Measurements from ENCODE around the gene ZNF497.

ZNF497 gene

DNA sequence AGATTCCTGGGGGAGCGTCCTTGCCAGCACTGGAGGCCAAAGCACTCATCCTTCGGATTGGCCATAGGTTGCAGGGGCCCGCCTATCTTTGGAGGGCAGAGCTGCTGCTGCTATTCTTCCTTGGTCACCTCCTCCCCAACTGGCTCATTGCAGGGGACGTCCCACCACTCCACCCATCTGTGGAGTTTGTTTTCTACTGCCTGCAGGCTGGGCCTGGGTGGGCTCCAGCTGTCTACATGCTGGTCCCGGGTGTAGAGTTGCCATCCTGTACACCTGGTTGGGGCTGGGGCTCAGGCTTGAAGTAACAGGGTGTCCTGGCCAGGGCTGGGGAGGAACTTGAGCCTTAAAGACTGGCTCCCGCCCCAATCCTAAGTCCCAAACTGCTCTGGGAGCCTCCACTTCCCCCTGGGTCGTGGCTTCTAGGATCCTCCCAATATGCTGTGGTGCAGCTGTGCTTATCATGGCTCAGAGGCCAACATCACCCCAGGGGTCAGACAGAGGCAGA, 35.0 kb upstream of the ZNF497 start (continued):
- TF ChIP-seq, protein P1, sequence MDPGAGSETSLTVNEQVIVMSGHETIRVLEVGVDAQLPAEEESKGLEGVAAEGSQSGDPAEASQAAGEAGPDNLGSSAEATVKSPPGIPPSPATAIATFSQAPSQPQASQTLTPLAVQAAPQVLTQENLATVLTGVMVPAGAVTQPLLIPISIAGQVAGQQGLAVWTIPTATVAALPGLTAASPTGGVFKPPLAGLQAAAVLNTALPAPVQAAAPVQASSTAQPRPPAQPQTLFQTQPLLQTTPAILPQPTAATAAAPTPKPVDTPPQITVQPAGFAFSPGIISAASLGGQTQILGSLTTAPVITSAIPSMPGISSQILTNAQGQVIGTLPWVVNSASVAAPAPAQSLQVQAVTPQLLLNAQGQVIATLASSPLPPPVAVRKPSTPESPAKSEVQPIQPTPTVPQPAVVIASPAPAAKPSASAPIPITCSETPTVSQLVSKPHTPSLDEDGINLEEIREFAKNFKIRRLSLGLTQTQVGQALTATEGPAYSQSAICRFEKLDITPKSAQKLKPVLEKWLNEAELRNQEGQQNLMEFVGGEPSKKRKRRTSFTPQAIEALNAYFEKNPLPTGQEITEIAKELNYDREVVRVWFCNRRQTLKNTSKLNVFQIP (CRISPR knock-in tag; IDR thresholded peaks at IDR 0.05; ENCODE audit: borderline replicate concordance, low read depth): no peak

DNA sequence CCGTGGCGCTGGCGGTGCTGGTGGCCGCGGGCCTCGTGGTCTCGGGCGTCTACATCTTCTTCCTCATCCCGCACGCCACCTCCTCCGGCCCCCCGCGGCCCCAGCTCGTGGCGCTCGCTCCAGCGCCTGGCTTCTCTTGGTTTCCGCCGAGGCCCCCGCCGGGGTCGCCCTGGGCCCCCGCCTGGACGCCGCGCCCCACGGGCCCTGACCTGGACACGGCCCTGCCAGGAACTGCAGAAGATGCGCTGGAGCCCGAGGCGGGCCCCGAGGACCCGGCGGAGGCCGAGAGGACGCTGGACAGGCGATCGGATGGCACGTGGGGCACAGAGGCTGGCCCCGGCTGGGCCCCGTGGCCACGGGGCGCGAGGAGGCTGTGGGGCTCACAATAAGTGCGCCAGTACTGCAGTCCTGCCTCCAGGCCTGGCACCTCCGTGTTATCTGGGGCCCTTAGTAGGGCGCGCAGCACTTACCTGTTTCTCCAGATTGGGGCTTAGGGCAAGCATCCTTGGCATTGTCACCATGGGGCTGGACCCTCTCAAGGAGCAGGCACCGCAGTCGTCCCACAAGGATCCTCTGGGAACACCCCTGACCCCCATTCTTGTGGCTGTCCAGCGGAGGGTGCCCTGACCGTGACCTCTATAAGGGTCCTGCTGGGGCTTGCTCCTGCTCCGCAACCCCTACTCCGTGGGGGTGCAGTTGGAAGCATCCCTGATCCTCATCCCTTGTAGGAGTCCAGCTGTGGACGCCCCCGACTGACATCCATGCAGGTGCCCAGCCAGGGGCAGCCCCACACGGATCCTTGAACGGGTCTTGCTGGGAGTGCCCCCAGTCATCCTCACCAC, 34.4 kb upstream of the ZNF497 start:
- no peak for TF ChIP-seq TCF4 (CRISPR knock-in tag; IDR thresholded peaks at IDR 0.05; ENCODE audit: borderline replicate concordance)
- no peak for TF ChIP-seq ZC3H10 (CRISPR knock-in tag; IDR thresholded peaks at IDR 0.05)
- no peak for TF ChIP-seq TOX (CRISPR knock-in tag; IDR thresholded peaks at IDR 0.05; ENCODE audit: borderline replicate concordance)
- TF ChIP-seq ZNF8 (CRISPR knock-in tag; IDR thresholded peaks at IDR 0.05): no peak
- no peak for TF ChIP-seq ZNF565 (CRISPR knock-in tag; conservative IDR thresholded peaks at IDR 0.05; ENCODE audit: low read depth)
- no peak for TF ChIP-seq SNAI2 (CRISPR knock-in tag; IDR thresholded peaks at IDR 0.05)
- TF ChIP-seq, protein P2, sequence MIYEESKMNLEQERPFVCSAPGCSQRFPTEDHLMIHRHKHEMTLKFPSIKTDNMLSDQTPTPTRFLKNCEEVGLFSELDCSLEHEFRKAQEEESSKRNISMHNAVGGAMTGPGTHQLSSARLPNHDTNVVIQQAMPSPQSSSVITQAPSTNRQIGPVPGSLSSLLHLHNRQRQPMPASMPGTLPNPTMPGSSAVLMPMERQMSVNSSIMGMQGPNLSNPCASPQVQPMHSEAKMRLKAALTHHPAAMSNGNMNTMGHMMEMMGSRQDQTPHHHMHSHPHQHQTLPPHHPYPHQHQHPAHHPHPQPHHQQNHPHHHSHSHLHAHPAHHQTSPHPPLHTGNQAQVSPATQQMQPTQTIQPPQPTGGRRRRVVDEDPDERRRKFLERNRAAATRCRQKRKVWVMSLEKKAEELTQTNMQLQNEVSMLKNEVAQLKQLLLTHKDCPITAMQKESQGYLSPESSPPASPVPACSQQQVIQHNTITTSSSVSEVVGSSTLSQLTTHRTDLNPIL (CRISPR knock-in tag; IDR thresholded peaks at IDR 0.05; ENCODE audit: low read depth): no peak
- no peak for TF ChIP-seq ZFP30 (CRISPR knock-in tag; IDR thresholded peaks at IDR 0.05)
- TF ChIP-seq, protein P3, sequence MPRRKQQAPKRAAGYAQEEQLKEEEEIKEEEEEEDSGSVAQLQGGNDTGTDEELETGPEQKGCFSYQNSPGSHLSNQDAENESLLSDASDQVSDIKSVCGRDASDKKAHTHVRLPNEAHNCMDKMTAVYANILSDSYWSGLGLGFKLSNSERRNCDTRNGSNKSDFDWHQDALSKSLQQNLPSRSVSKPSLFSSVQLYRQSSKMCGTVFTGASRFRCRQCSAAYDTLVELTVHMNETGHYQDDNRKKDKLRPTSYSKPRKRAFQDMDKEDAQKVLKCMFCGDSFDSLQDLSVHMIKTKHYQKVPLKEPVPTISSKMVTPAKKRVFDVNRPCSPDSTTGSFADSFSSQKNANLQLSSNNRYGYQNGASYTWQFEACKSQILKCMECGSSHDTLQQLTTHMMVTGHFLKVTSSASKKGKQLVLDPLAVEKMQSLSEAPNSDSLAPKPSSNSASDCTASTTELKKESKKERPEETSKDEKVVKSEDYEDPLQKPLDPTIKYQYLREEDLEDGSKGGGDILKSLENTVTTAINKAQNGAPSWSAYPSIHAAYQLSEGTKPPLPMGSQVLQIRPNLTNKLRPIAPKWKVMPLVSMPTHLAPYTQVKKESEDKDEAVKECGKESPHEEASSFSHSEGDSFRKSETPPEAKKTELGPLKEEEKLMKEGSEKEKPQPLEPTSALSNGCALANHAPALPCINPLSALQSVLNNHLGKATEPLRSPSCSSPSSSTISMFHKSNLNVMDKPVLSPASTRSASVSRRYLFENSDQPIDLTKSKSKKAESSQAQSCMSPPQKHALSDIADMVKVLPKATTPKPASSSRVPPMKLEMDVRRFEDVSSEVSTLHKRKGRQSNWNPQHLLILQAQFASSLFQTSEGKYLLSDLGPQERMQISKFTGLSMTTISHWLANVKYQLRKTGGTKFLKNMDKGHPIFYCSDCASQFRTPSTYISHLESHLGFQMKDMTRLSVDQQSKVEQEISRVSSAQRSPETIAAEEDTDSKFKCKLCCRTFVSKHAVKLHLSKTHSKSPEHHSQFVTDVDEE (CRISPR knock-in tag; IDR thresholded peaks at IDR 0.05): no peak
- TF ChIP-seq, protein P1 (CRISPR knock-in tag; IDR thresholded peaks at IDR 0.05; ENCODE audit: borderline replicate concordance, low read depth): no peak
- TF ChIP-seq PPARA (CRISPR knock-in tag; IDR thresholded peaks at IDR 0.05; ENCODE audit: borderline replicate concordance): no peak
- TF ChIP-seq ISL1 (CRISPR knock-in tag; IDR thresholded peaks at IDR 0.05): no peak
- no peak for TF ChIP-seq ZFP3 (CRISPR knock-in tag; IDR thresholded peaks at IDR 0.05)
- TF ChIP-seq, protein P4, sequence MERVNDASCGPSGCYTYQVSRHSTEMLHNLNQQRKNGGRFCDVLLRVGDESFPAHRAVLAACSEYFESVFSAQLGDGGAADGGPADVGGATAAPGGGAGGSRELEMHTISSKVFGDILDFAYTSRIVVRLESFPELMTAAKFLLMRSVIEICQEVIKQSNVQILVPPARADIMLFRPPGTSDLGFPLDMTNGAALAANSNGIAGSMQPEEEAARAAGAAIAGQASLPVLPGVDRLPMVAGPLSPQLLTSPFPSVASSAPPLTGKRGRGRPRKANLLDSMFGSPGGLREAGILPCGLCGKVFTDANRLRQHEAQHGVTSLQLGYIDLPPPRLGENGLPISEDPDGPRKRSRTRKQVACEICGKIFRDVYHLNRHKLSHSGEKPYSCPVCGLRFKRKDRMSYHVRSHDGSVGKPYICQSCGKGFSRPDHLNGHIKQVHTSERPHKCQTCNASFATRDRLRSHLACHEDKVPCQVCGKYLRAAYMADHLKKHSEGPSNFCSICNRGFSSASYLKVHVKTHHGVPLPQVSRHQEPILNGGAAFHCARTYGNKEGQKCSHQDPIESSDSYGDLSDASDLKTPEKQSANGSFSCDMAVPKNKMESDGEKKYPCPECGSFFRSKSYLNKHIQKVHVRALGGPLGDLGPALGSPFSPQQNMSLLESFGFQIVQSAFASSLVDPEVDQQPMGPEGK (CRISPR knock-in tag; IDR thresholded peaks at IDR 0.05; ENCODE audit: borderline replicate concordance): no peak
- no peak for TF ChIP-seq CSDC2 (CRISPR knock-in tag; IDR thresholded peaks at IDR 0.05)
- no peak for TF ChIP-seq BACH2 (CRISPR knock-in tag; IDR thresholded peaks at IDR 0.05; ENCODE audit: borderline replicate concordance)
- no peak for TF ChIP-seq ARNTL (CRISPR knock-in tag; IDR thresholded peaks at IDR 0.05; ENCODE audit: borderline replicate concordance, low read depth)

DNA sequence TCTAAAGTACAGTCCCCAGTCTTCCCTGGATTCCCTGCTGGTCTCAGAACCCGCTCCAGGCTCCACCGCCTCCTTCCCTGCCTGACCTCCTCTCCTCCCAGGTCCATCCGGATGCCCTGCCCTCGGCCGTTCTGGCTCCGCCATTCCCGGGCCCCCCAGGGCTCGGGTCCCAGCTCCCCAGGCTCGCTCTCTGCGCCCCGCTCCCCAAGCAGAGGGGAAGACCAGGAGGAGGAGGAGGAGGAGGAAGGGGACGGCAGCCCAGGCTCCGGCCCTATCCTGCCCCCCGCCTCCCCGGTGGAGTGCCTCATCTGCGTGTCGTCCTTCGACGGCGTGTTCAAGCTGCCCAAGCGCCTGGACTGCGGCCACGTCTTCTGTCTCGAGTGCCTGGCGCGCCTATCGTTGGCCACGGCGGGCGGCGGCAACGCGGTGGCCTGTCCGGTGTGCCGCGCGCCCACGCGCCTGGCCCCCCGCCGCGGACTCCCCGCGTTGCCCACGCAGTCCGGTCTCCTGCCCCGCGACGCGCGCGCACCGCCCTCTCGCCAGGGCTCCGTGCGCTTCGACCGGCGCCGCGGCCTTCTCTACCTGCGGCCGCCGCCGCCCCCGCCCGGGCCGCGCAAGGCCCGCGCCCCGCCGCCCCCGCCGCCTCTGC, 33.6 kb upstream of the ZNF497 start:
- ATAC-seq: peak; percentile 6
- TF ChIP-seq TCF4 (CRISPR knock-in tag; IDR thresholded peaks at IDR 0.05; ENCODE audit: borderline replicate concordance) (no peak), ARNTL (CRISPR knock-in tag; IDR thresholded peaks at IDR 0.05; ENCODE audit: borderline replicate concordance, low read depth) (no peak), ZC3H10 (CRISPR knock-in tag; IDR thresholded peaks at IDR 0.05) (no peak), ISL1 (CRISPR knock-in tag; IDR thresholded peaks at IDR 0.05) (no peak), RARB (CRISPR knock-in tag; IDR thresholded peaks at IDR 0.05) (no peak), PPARA (CRISPR knock-in tag; IDR thresholded peaks at IDR 0.05; ENCODE audit: borderline replicate concordance) (no peak), ZNF565 (CRISPR knock-in tag; conservative IDR thresholded peaks at IDR 0.05; ENCODE audit: low read depth) (no peak), BACH2 (CRISPR knock-in tag; IDR thresholded peaks at IDR 0.05; ENCODE audit: borderline replicate concordance) (no peak)
- TF ChIP-seq, protein P1 (CRISPR knock-in tag; IDR thresholded peaks at IDR 0.05; ENCODE audit: borderline replicate concordance, low read depth): no peak
- TF ChIP-seq, protein P2 (CRISPR knock-in tag; IDR thresholded peaks at IDR 0.05; ENCODE audit: low read depth): no peak

More for the DNA sequence above, 34.4 kb upstream of the ZNF497 start:
- ATAC-seq: no peak

Data from SK-N-SH treated with all-trans-retinoic acid at 6 μM for 48 hours (cell line).